Gastroesophageal sphincter (tissue), 3 donors: ENCODE data around the gene POU2AF2.

ENCODE experiments used
- POLR2A ChIP-seq, 2 donors: fragments of 450-650 bp; IDR thresholded peaks; one replicate each; pipeline ENCODE4 v1.6.1; 2017; ENCODE audit warnings: antibody characterized with exemption in 2 of 2, mild to moderate bottlenecking in 2 of 2, moderate library complexity in 1 of 2
- TF ChIP-seq, protein P1 (sequence below), 4 experiments: fragments of 200-600 bp in 2 of 4; fragments of 450-650 bp in 2 of 4; sonication (generic) in 1 of 4; IDR thresholded peaks; one replicate each; pipeline ENCODE4 v1.5.1; 2017 to 2019; ENCODE audit warnings: antibody characterized with exemption in 4 of 4, mild to moderate bottlenecking in 2 of 4, moderate library complexity in 2 of 4

DNA sequence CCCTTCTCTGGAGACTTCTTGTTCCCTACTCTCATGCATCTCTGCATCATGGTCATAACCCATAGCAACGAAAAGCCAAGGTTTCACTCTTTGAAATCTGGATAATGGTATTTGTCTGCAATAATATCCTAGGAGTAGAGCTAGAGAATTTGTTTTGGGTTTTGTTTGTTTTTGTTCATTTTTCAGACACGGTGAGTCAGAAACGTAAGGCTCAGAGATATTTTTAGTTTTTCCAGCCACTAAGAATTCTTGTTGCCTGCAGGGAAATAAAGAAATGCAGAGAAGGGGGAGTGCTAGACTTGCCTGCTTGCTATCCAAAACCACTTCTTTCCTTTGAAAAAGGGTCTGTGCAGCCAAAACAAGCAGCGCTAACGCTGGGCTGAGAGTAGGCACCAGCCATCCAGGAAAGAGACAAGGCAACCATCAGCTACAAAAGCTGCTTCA is 78.8 kb downstream of the POU2AF2 start:
- TF ChIP-seq POLR2A (IDR thresholded peaks at IDR 0.05), result no peak
- TF ChIP-seq, protein P1, sequence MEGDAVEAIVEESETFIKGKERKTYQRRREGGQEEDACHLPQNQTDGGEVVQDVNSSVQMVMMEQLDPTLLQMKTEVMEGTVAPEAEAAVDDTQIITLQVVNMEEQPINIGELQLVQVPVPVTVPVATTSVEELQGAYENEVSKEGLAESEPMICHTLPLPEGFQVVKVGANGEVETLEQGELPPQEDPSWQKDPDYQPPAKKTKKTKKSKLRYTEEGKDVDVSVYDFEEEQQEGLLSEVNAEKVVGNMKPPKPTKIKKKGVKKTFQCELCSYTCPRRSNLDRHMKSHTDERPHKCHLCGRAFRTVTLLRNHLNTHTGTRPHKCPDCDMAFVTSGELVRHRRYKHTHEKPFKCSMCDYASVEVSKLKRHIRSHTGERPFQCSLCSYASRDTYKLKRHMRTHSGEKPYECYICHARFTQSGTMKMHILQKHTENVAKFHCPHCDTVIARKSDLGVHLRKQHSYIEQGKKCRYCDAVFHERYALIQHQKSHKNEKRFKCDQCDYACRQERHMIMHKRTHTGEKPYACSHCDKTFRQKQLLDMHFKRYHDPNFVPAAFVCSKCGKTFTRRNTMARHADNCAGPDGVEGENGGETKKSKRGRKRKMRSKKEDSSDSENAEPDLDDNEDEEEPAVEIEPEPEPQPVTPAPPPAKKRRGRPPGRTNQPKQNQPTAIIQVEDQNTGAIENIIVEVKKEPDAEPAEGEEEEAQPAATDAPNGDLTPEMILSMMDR (IDR thresholded peaks at IDR 0.05), result no peak
